Lung (tissue), 12 donors: ENCODE measurements around the gene SEC61A1. TPM values are rescaled to one million over a fixed set of nuclear protein-coding genes. Genes with fewer than 3 reads are reported as not detected.

ENCODE experiments used
- ATAC-seq: fragments of 200-7000 bp; cut with Tn5 transposase; one replicate; pipeline ENCODE4 v1.9.1; 2020; ENCODE audit warnings: moderate number of reproducible peaks; ENCODE audit not compliant: insufficient read depth, low FRiP score
- DNase-seq, 3 donors: peaks; one replicate each; pipeline ENCODE4 v3.0.0-alpha.2; 2013 to 2017
- H3K27ac ChIP-seq, 2 donors: one replicate each; pipeline ENCODE4 v1.5.1; 2013; ENCODE audit warnings: mild to moderate bottlenecking in 2 of 2, moderate library complexity in 2 of 2, control low read depth in 1 of 2, inconsistent platforms in 1 of 2, low read depth in 1 of 2, low read length in 1 of 2
- H3K27me3 ChIP-seq, 3 donors: one replicate each; pipeline ENCODE4 v1.5.1; 2013; ENCODE audit warnings: low read length in 2 of 3; ENCODE audit not compliant: control insufficient read depth in 3 of 3, insufficient read depth in 3 of 3
- H3K36me3 ChIP-seq, 4 donors: one replicate each; pipeline ENCODE4 v1.5.1; 2013; ENCODE audit warnings: low read length in 4 of 4, mild to moderate bottlenecking in 1 of 4, moderate library complexity in 1 of 4; ENCODE audit not compliant: control insufficient read depth in 4 of 4, insufficient read depth in 4 of 4
- H3K4me1 ChIP-seq, 5 donors: one replicate each; pipeline ENCODE4 v1.5.1; 2013; ENCODE audit warnings: low read length in 5 of 5, mild to moderate bottlenecking in 2 of 5, moderate library complexity in 1 of 5; ENCODE audit not compliant: control insufficient read depth in 5 of 5, insufficient read depth in 5 of 5
- H3K4me3 ChIP-seq: one replicate; pipeline ENCODE4 v1.5.1; 2013; ENCODE audit warnings: mild to moderate bottlenecking, control low read depth, moderate library complexity
- H3K9ac ChIP-seq, 2 donors: one replicate each; pipeline ENCODE4 v1.5.1; 2013; ENCODE audit warnings: low read length in 2 of 2, control low read depth in 1 of 2; ENCODE audit not compliant: insufficient read depth in 1 of 2
- H3K9me3 ChIP-seq, 4 donors: one replicate each; pipeline ENCODE4 v1.5.1; 2013; ENCODE audit warnings: low read length in 3 of 4, mild to moderate bottlenecking in 1 of 4, moderate library complexity in 1 of 4; ENCODE audit not compliant: control insufficient read depth in 4 of 4, insufficient read depth in 3 of 4
- WGBS, 2 donors: extraction: QIAGEN DNeasy Blood & Tissue Kit; methylation state at CpG; one replicate each; pipeline ENCODE4 v1.1.7; 2013; 5-methylcytosine and 5-hydroxymethylcytosine counted together
- polyA plus RNA-seq, 2 donors: library from polyadenylated mRNA; stranded (reverse); fragments of 200-250 nt; gene quantifications; one replicate each; pipeline ENCODE4 v1.2.1, GENCODE V29; 2013
- total RNA-seq, 2 donors: library from RNA; depleted of rRNA in 1 of 2; stranded (reverse); fragments of >200 nt in 1 of 2; gene quantifications; one replicate each; pipeline ENCODE4 v1.2.1, GENCODE V29; 2014 to 2021
- TF ChIP-seq, protein P1 (sequence below): IDR thresholded peaks from 2 replicates; pipeline ENCODE4 v1.5.1; 2012; ENCODE audit warnings: mild to moderate bottlenecking; ENCODE audit errors: control extremely low read depth, extremely low read depth
- donor health status: control.
- donor health status: control.
- donor health status: Bipolar disorder and iron deficiency.
- donor health status: healthy.
- donor health status: DM: yes; HTN: yes; CAD: no.

SEC61A1 gene
- total and polyA plus RNA-seq, 4 donors: 137 to 270 (median 173) TPM

DNA sequence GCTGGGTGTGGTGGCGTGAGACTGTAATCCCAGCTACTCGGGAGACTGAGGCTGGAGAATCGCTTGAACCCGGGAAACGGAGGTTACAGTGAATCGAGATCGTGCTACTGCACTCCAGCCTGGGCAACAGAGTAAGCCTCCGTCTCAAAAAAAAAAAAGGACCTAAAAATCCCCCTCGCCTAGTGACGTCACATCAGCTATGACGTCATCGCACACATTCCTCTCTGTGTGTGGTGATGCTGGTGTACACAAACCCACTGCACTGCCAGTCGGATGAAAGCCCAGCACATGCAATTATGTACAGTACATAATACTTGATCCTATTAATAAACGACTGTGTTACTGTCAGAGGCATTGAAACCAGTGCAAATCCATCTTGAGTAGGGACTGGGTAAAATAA, 40.2 kb upstream of the SEC61A1 start:
- no peak overlapping the region for H3K9ac ChIP-seq
- TF ChIP-seq, protein P1, sequence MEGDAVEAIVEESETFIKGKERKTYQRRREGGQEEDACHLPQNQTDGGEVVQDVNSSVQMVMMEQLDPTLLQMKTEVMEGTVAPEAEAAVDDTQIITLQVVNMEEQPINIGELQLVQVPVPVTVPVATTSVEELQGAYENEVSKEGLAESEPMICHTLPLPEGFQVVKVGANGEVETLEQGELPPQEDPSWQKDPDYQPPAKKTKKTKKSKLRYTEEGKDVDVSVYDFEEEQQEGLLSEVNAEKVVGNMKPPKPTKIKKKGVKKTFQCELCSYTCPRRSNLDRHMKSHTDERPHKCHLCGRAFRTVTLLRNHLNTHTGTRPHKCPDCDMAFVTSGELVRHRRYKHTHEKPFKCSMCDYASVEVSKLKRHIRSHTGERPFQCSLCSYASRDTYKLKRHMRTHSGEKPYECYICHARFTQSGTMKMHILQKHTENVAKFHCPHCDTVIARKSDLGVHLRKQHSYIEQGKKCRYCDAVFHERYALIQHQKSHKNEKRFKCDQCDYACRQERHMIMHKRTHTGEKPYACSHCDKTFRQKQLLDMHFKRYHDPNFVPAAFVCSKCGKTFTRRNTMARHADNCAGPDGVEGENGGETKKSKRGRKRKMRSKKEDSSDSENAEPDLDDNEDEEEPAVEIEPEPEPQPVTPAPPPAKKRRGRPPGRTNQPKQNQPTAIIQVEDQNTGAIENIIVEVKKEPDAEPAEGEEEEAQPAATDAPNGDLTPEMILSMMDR: no peak
- H3K4me1 ChIP-seq: peaks cover 0 to 5% (median 1%) of the 10 kb centered on the region in 5 donors
- 92 to 94% methylated on average over 14 of the region's 14 CpGs for WGBS, 2 donors
- no peaks in the 10 kb centered on the region for H3K36me3 ChIP-seq
- ATAC-seq: no peak
- H3K4me3 ChIP-seq: no peak overlapping the region
- DNase-seq: no peak
- H3K9me3 ChIP-seq: no peaks in the 10 kb centered on the region
- no peaks in the 10 kb centered on the region for H3K27me3 ChIP-seq
- no peak overlapping the region for H3K27ac ChIP-seq

DNA sequence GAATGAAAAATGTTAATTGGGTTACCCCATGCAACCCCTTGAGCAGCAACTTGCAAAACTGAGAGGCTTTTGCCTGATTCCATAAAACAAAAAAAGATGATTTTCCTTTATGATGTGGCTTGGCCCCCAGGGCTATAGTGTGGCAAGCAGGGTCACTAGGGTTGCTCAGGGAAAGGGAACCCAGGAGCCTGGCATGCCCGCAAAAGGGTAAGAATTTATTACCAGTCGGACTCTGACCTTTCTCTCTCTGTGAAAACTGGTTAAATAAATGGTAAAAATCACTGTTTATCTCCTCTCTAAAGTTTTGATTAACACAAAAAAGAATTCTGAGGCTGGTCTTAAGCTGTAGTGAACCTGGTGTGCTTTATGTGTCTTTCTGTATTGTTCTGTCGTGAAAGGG, 37.7 kb upstream of the SEC61A1 start:
- H3K36me3 ChIP-seq: no peaks in the 10 kb centered on the region
- no peak overlapping the region for H3K9ac ChIP-seq
- H3K4me1 ChIP-seq: peaks cover 0 to 5% (median 1%) of the 10 kb centered on the region in 5 donors
- no peak overlapping the region for H3K4me3 ChIP-seq
- no peak overlapping the region for H3K27ac ChIP-seq
- 95 to 100% methylated on average over 3 of the region's 3 CpGs for WGBS, 2 donors
- ATAC-seq (no peak), DNase-seq (no peak)
- H3K27me3 ChIP-seq: no peaks in the 10 kb centered on the region
- TF ChIP-seq, protein P1: no peak
- H3K9me3 ChIP-seq: no peaks in the 10 kb centered on the region

DNA sequence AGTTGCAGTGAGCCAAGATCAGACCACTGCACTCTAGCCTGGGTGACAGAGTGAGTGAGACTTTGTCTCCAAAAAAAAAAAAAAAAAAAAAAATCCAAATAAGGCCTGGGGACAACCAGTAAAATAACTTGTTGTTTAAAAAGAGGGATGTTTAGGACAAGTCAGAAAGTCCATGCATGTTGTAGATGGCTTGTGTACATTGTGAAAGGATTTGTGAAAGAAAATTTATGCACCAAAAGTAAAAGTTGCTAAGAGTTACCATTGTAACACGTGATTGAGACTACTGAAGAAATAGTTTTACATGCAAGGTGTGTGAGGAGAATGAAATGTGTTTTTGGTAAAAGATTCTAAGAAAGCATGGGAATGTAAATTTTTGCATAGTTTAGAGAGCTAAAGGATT, 35.7 kb upstream of the SEC61A1 start:
- DNase-seq: no peak
- Histone ChIP-seq H3K36me3 (no peaks in the 10 kb centered on the region), H3K27ac (no peak overlapping the region), H3K4me3 (no peak overlapping the region), H3K9ac (no peak overlapping the region), H3K27me3 (no peaks in the 10 kb centered on the region), H3K9me3 (no peaks in the 10 kb centered on the region), H3K4me1 (peaks cover 0 to 2% (median 0%) of the 10 kb centered on the region in 5 donors)
- 90 to 96% methylated on average over 1 of the region's 1 CpG for WGBS, 2 donors
- TF ChIP-seq, protein P1: no peak
- no peak for ATAC-seq

DNA sequence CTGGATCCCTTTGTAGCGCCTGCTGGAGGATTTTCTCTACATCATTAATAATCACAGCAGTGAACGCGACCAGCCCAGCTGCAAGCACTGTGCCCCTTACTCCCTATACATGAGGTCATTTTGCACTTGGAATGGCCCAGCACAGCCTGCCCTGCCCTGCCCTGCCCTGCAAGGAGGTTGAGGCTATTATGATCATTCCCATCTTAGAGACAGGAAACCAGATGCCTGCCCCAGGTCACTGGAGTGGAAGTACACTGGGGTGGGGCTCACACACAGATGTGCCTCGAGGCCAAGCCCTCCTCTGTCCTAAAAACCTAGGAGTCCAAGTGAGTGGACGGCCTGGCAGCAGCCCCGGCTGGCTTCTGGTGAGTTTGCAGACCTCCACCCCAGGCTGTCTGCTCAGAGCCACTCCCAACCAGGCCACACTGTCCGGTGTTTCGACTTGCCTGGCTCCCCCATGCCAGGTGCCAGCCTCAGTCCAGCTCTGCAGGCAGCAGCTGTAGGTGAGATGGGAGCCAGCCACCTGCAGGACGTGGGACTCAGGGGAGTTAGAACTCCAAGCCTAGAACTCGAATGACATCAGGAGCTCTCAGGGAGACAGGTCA, 30.4 kb upstream of the SEC61A1 start:
- no peaks in the 10 kb centered on the region for H3K4me1 ChIP-seq
- DNase-seq (no peak), ATAC-seq (no peak)
- 80 to 90% methylated on average over 10 of the region's 10 CpGs for WGBS, 2 donors
- no peaks in the 10 kb centered on the region for H3K36me3 ChIP-seq
- no peak overlapping the region for H3K4me3 ChIP-seq
- TF ChIP-seq, protein P1: no peak
- peaks cover 0 to 3% (median 0%) of the 10 kb centered on the region in 3 donors for H3K27me3 ChIP-seq
- no peak overlapping the region for H3K9ac ChIP-seq
- H3K27ac ChIP-seq: no peak overlapping the region
- no peaks in the 10 kb centered on the region for H3K9me3 ChIP-seq
